Mucosa of rectum (tissue), 2 donors: ENCODE results near the gene HDHD3.
"Not testable (repeated sequence)": the region's sequence is repeated elsewhere in the genome, so short reads cannot be mapped to it uniquely, and the experiment has no call there.

Experiments
- H3K27ac ChIP-seq, 2 donors: one replicate each; pipeline ENCODE4 v1.7.0; 2013; ENCODE audit warnings: inconsistent platforms in 2 of 2, low read depth in 2 of 2, low read length in 2 of 2
- H3K27me3 ChIP-seq, 2 donors: one replicate each; pipeline ENCODE4 v1.7.0; 2013; ENCODE audit warnings: low read length in 2 of 2; ENCODE audit not compliant: control insufficient read depth in 2 of 2, insufficient read depth in 2 of 2
- H3K36me3 ChIP-seq, 2 donors: one replicate each; pipeline ENCODE4 v1.7.0; 2013; ENCODE audit warnings: low read length in 2 of 2; ENCODE audit not compliant: control insufficient read depth in 2 of 2, insufficient read depth in 2 of 2
- H3K4me1 ChIP-seq, 2 donors: one replicate each; pipeline ENCODE4 v1.7.0; 2013; ENCODE audit warnings: low read length in 2 of 2, mild to moderate bottlenecking in 1 of 2; ENCODE audit not compliant: control insufficient read depth in 2 of 2, insufficient read depth in 2 of 2
- H3K4me3 ChIP-seq, 2 donors: one replicate each; pipeline ENCODE4 v1.7.0; 2013; ENCODE audit warnings: low read length in 2 of 2
- H3K9ac ChIP-seq, 2 donors: one replicate each; pipeline ENCODE4 v1.7.0; 2013; ENCODE audit warnings: low read length in 2 of 2, low read depth in 1 of 2, mild to moderate bottlenecking in 1 of 2
- H3K9me3 ChIP-seq, 2 donors: one replicate each; pipeline ENCODE4 v1.7.0; 2013; ENCODE audit warnings: low read length in 2 of 2; ENCODE audit not compliant: control insufficient read depth in 2 of 2
- donor health status: healthy.
- donor health status: Normal muscosa, but diverticular disease.

Gene HDHD3

DNA sequence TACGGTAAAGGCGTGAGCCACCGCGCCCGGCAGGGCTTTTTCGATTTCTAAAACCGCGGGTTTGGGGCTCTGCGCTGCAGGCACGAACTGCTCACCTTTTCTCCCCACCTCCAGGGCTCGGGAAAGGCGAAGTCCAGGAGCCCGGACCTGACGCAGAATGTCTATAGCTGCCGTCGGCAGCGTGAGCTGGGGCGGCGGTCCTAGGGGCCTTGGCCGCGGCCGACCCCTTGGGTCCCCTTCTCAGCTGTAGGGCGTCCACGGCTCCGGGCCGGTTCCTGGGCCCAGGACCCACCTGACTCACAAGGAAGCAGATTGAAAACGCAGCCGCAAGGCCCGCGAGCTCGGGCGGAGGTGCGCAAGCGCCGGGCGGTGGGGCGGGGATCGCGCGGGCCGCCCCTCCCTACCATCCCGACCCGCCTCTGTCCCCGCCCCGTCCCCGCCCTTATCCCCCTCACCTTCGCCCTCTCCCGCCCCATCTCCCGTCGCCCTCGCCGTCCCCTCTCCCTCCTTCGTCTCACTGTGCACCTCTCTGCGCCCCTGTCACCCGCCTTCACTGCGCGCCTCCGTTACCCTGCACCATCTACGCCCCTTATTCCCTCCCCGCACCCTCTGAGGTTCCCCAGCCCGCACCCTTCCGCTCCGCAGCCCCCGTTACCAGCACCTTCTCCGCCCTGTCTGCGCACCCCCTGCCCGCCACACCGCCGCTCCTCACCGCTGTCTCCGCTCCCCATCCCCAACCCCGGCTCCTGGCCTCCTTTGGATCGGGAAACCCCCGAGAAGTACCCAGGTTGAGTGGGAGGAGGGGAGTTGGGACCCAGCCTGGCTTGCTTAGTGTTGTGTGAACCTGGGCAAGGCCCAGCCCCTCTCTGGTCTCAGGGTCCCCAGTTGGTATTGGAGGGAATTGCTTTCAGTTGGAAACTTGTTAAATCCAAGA, at the start of gene HDHD3:
Gene HDHD3 (minus strand): TSS at position 353 of the 934 bp plus-strand sequence. CDS start 2,632 bp downstream, outside the sequence.
- Histone ChIP-seq H3K27ac (peak within 1 kb of the TSS; percentile 95 to 97), H3K9ac (peak within 1 kb of the TSS; percentile 89 to 97), H3K27me3 (no peaks in the 10 kb centered on the region), H3K4me1 (peaks cover 31 to 46% of the 10 kb centered on the region in 2 donors), H3K4me3 (peak within 1 kb of the TSS; percentile 84 to 92), H3K9me3 (no peaks in the 10 kb centered on the region), H3K36me3 (peaks cover 22 to 28% of the 10 kb centered on the region in 2 donors)

DNA sequence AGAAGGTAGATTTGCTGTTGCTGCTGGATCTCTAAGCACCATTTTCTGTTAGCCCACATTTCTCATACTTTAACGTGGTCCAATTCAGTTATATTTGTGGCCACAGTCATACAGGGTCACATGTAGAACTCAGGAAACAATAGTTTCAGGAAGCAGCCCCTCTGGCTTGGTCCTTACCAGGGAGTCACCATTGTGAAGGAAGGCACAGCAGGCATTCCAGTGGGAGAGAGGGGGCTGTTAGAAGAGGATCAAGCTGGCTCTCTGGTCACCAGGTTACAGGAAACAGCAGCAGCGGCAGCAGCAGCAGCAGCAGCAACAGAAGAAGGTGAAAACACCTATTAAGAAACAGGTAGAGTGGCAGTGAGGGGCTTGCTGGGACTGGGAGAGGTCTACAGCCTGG, 48.3 kb upstream of the HDHD3 start:
- Histone ChIP-seq H3K27me3 (no peaks in the 10 kb centered on the region), H3K9ac (no peak overlapping the region), H3K4me3 (no peak overlapping the region), H3K36me3 (no peaks in the 10 kb centered on the region), H3K4me1 (no peaks in the 10 kb centered on the region), H3K9me3 (no peaks in the 10 kb centered on the region), H3K27ac (no peak overlapping the region)

DNA sequence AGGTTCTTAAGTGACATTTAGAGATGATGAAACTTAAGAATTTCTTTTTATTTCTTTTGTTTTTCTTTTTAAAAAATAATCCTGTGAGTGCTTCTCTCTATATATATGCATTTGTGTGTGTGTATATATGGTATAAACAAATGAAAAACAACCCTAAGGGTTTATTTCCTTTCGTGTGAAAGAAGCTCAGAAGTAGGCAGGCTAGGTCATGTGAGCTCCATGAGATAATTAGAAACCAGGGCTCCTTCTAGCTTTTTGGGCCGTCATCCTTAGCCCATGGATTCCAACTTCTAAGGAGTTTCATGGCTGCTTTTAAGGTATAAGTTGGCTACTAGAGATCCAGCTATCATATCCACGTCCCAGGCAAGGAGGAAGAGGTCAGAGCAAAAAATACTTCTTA, 44.9 kb upstream of the HDHD3 start:
- H3K4me3 ChIP-seq = no peak overlapping the region
- no peaks in the 10 kb centered on the region for H3K27me3 ChIP-seq
- no peaks in the 10 kb centered on the region for H3K9me3 ChIP-seq
- H3K27ac ChIP-seq = no peak overlapping the region
- no peak overlapping the region for H3K9ac ChIP-seq
- no peaks in the 10 kb centered on the region for H3K36me3 ChIP-seq
- H3K4me1 ChIP-seq = no peaks in the 10 kb centered on the region

DNA sequence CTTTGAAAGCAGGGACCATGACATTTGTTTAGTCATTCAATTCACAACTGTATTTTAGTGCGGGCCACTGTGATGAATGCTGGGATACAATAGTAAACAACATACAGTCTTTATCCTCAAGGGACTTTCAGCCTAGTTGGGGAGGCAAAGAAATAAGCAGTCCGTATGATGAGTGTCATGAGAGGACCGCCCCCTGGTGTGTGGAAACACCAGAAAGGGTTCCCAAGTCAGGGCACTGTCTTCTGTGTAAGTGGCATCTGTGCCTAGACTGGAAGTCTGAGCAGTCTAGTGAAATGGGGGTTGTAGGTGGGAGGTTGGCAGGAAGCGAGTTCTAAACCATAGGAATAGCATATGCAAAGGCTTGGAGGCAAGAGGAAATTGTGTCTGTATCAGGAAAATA, 40.6 kb upstream of the HDHD3 start:
- H3K27ac ChIP-seq = no peak overlapping the region
- H3K27me3 ChIP-seq = no peaks in the 10 kb centered on the region
- no peaks in the 10 kb centered on the region for H3K36me3 ChIP-seq
- H3K9ac ChIP-seq = no peak overlapping the region
- no peaks in the 10 kb centered on the region for H3K9me3 ChIP-seq
- no peaks in the 10 kb centered on the region for H3K4me1 ChIP-seq
- H3K4me3 ChIP-seq = no peak overlapping the region

- Histone ChIP-seq H3K36me3 (no peaks in the 10 kb centered on the region), H3K9me3 (no peaks in the 10 kb centered on the region), H3K9ac (no peak overlapping the region), H3K27me3 (no peaks in the 10 kb centered on the region), H3K4me1 (no peaks in the 10 kb centered on the region), H3K27ac (peak overlapping the region in 1 of 2 donors; percentile 32), H3K4me3 (no peak overlapping the region)
Measured at GRCh38 chr9:113416149-113416721, 39.4 kb upstream of the HDHD3 start.

- Histone ChIP-seq H3K4me3 (peak within 1 kb of the TSS; percentile 94 to 97), H3K27ac (peak within 1 kb of the TSS; percentile 97 to 98), H3K4me1 (peaks cover 8 to 15% of the 10 kb centered on the region in 2 donors), H3K9me3 (no peaks in the 10 kb centered on the region), H3K36me3 (peaks cover 18% of the 10 kb centered on the region in 2 donors), H3K27me3 (no peaks in the 10 kb centered on the region), H3K9ac (peak within 1 kb of the TSS; percentile 76 to 94)
Measured at GRCh38 chr9:113410207-113410864, 33.5 kb upstream of the HDHD3 start, which contains the start of the genes C9orf43 and POLE3. Gene C9orf43 (plus strand): TSS chr9:113410747. CDS start chr9:113413494, 2,747 bp downstream. Gene POLE3 (minus strand): TSS chr9:113410675. CDS start chr9:113410293, 382 bp downstream.

- peak overlapping the region; percentile 94 to 97 for H3K4me3 ChIP-seq
- H3K36me3 ChIP-seq = peaks cover 18% of the 10 kb centered on the region in 2 donors
- peak overlapping the region; percentile 76 to 94 for H3K9ac ChIP-seq
- H3K4me1 ChIP-seq = peaks cover 8 to 15% of the 10 kb centered on the region in 2 donors
- H3K27me3 ChIP-seq = no peaks in the 10 kb centered on the region
- peak overlapping the region; percentile 97 to 98 for H3K27ac ChIP-seq
- H3K9me3 ChIP-seq = no peaks in the 10 kb centered on the region
Measured at GRCh38 chr9:113409883-113410206, 33.1 kb upstream of the HDHD3 start.

DNA sequence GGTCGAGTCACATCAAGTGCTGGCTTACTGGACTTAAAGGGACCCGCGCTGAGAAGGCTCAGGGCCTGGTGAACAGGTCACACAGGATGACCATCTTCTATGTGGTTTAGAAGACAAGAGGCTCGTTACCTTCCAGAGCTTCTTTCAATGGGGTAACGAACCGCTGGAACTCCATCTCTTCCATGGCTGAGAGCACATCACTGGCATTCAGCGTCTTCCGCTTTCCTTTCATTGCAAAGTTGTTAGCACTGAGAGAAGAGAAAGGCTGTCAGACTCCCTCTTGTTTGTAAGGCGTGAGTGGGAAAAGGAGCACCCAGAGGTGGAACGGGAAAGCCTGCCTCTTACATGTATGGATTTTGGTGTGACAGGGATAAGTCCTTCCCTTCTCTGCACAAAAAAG, 32.7 kb upstream of the HDHD3 start:
- H3K4me3 ChIP-seq = peak overlapping the region; percentile 94 to 97
- peaks cover 18% of the 10 kb centered on the region in 2 donors for H3K36me3 ChIP-seq
- peak overlapping the region; percentile 76 to 94 for H3K9ac ChIP-seq
- no peaks in the 10 kb centered on the region for H3K27me3 ChIP-seq
- peak overlapping the region; percentile 97 to 98 for H3K27ac ChIP-seq
- H3K9me3 ChIP-seq = no peaks in the 10 kb centered on the region
- peaks cover 8 to 15% of the 10 kb centered on the region in 2 donors for H3K4me1 ChIP-seq

DNA sequence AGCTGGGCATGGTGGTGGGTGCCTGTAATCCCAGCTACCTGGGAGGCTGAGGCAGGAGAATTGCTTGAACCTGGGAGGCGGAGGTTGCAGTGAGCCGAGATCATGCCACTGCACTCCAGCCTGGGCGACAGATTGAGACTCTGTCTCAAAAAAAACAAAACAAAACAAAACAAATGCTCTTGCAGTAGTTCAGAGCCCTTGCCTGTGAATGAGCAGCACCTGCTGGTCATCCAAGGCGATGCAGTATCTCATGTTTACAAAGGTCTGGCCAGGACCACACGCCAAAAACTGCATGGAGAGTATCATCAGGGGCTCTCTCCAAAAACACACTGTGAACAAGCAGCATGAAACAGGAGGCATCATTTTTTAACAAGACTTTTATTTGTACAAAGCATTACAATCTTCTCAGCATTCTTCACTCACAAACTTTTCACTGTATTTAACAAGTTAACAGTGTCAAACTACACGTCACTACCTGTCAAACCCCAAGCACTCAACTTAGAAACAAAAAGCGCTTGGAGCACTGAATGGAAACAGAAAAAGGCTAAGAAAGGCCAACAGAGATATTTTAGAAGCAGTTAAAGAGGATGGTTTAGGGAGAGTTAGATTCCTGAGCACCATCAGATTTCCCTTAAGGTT, 30.2 kb upstream of the HDHD3 start:
- not testable (repeated sequence) for H3K4me3 ChIP-seq, H3K27me3 ChIP-seq, H3K9me3 ChIP-seq, H3K9ac ChIP-seq, H3K27ac ChIP-seq
- Histone ChIP-seq H3K4me1 (peaks cover 8 to 15% of the 10 kb centered on the region in 2 donors), H3K36me3 (peaks cover 18% of the 10 kb centered on the region in 2 donors)
